Endothelial cell of umbilical vein (primary cell): ENCODE results near the gene POU6F2.

Experiments used
- EZH2 ChIP-seq: IDR thresholded peaks from 2 replicates; pipeline ENCODE4 v1.6.1; 2012; ENCODE audit warnings: borderline replicate concordance, low read depth, mild to moderate bottlenecking, moderate library complexity, low read length, inconsistent platforms; ENCODE audit not compliant: severe bottlenecking
- FOS ChIP-seq: IDR thresholded peaks from 2 replicates; pipeline ENCODE4 v1.6.1; 2011; ENCODE audit warnings: mild to moderate bottlenecking, low read length, moderate library complexity, borderline replicate concordance; ENCODE audit not compliant: insufficient read depth
- POLR2AphosphoS5 ChIP-seq: IDR thresholded peaks from 2 replicates; pipeline ENCODE4 v1.6.1; 2012; ENCODE audit warnings: low read depth, mild to moderate bottlenecking, control low read depth, low read length, moderate library complexity; ENCODE audit not compliant: insufficient read depth

DNA sequence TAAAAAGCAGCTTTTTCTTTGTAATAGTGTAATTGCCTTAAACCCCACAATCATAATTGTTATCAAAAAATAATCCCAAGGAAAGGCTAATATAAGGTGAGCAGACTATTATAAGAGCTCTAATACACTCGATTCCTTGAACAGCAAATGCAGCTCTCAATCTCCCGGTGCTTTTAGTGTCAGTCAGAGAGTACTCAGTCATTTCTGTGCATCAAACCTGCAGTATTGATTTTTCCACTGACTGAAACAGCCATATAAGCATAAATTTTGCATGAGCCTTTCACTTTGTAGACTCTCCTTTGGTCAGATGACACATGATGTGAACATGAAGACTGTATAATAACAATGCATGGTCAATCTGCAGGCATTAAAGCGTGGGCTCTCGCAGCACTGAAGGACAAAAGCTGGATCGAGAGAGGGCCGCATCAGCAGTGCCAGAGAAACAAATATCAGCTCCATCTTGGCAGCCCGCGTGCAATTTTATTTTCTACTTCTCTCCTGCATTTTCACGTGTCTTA, 272.0 kb downstream of the POU6F2 start:
- TF ChIP-seq FOS: no peak
- no peak for TF ChIP-seq EZH2
- no peak for TF ChIP-seq POLR2AphosphoS5
